Measurements from ENCODE around the gene CD27.

CD27 gene

GRCh38 chr12:6416596-6416995, 28.2 kb upstream of the CD27 start:
- no peak overlapping the region for H3K4me3 ChIP-seq (ENCODE audit: low read length)
- DNase-seq (ENCODE audit: low read depth) = no peak
- TF ChIP-seq, protein P1, sequence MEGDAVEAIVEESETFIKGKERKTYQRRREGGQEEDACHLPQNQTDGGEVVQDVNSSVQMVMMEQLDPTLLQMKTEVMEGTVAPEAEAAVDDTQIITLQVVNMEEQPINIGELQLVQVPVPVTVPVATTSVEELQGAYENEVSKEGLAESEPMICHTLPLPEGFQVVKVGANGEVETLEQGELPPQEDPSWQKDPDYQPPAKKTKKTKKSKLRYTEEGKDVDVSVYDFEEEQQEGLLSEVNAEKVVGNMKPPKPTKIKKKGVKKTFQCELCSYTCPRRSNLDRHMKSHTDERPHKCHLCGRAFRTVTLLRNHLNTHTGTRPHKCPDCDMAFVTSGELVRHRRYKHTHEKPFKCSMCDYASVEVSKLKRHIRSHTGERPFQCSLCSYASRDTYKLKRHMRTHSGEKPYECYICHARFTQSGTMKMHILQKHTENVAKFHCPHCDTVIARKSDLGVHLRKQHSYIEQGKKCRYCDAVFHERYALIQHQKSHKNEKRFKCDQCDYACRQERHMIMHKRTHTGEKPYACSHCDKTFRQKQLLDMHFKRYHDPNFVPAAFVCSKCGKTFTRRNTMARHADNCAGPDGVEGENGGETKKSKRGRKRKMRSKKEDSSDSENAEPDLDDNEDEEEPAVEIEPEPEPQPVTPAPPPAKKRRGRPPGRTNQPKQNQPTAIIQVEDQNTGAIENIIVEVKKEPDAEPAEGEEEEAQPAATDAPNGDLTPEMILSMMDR (conservative IDR thresholded peaks at IDR 0.05; ENCODE audit: low read length) = no peak

DNA sequence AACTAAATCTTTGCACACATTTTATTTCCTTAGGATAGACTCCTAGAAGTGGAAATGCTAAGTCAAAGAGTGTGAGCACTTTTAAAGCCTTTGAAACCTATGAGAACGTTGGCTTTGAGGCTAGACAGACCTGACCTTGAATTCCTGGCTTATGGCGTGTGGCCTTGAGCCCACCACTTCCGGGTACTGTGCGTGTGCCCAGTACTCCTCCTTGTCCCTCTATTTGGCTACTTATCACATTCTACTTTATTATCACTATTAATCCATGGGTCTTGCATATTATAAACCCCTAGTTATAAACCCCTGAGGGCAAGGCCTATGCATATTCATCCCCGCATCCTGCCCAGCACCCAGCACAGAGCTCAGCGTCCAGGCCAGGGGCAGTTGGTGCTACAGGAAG, 26.0 kb upstream of the CD27 start:
- TF ChIP-seq, protein P1 (conservative IDR thresholded peaks at IDR 0.05; ENCODE audit: low read length) = no peak
- no peak for DNase-seq (ENCODE audit: low read depth)
- H3K4me3 ChIP-seq (ENCODE audit: low read length) = no peak overlapping the region

DNA sequence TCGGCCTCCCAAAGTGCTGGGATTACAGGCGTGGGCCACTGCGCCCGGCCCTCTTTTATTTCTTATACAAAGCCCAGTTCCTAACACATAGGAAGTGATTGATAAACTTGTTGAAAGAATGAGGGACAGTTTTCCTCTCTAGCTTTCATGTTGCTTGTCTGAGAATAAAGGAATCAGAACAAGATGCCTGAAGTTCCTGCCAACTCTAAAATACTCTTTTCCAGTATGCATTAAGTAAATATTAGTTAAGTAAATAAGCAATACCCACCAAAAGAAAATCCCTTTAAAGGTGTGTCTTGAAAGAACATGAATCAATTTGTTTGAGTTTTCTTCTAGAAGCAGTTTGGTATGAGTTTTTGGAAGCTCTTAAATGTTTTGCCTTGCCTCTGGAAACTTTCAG, 24.4 kb upstream of the CD27 start:
- TF ChIP-seq, protein P1 (conservative IDR thresholded peaks at IDR 0.05; ENCODE audit: low read length) = no peak
- no peak overlapping the region for H3K4me3 ChIP-seq (ENCODE audit: low read length)
- DNase-seq (ENCODE audit: low read depth) = no peak

DNA sequence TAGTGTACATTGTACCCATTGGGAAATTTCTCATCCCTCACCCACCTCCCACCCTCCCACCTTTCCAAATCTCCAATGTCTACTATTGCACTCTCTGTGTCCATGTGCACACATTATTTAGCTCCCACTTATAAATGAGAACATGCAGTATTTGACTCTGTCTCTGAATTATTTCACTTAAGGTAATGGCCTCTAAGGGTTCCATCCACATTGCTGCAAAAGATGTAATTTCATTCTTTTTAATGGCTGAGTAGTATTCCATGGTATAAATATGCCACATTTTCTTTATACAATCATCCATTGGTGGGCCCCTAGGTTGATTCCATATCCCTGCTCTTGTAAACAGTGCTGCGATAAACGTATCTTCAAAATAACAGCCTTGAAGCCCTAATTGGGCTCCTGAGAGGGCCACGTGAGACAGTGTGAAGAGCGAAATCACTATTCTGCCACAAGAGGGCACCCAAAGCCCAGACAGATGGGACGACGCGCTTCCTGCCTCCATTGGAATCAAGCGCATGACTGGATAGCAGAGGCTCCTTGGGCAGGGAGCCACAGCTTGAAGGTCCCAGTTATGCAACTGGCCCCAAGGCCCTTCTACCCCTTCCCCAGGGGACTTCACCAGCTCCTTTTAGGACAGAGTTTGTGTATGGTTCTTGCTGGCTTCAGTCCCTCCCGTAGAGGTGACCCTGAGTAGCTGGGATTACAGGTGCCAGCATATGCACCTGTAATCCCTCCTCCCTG, 21.3 kb upstream of the CD27 start:
- no peak overlapping the region for H3K4me3 ChIP-seq (ENCODE audit: low read length)
- TF ChIP-seq, protein P1 (conservative IDR thresholded peaks at IDR 0.05; ENCODE audit: low read length) = peak; percentile 90
- DNase-seq (ENCODE audit: low read depth) = peak; percentile 92

DNA sequence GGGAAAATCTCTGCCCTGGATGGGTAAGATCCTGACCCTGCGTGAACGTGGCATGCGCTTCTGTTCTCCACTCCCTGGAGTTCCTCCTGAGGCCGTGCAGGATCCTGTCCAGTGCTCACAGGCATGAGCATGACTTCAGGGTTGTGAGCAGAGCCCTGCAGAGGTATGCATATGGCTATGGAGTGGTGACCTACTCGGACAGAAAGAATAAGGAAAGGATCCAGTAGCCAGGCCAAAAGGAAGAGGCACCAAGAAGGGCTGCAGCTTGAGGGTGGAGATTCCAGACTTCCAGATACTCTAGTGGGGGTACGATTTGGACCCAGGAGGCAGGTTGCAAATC, 20.8 kb upstream of the CD27 start:
- no peak for DNase-seq (ENCODE audit: low read depth)
- TF ChIP-seq, protein P1 (conservative IDR thresholded peaks at IDR 0.05; ENCODE audit: low read length) = no peak
- no peak overlapping the region for H3K4me3 ChIP-seq (ENCODE audit: low read length)

GRCh38 chr12:6424866-6425265, 19.9 kb upstream of the CD27 start:
- TF ChIP-seq, protein P1 (conservative IDR thresholded peaks at IDR 0.05; ENCODE audit: low read length) = no peak
- H3K4me3 ChIP-seq (ENCODE audit: low read length) = no peak overlapping the region
- no peak for DNase-seq (ENCODE audit: low read depth)

Data from AG10803 (cell line).